K562 (cell line): ENCODE measurements around the gene KRABD2.

ENCODE experiments used
- ATAC-seq: fragments of 200-7000 bp; cut with Tn5 transposase; 3 replicates; pipeline ENCODE4 v1.9.1; 2020; ENCODE audit warnings: moderate library complexity
- BruUV-seq: library from RNA; stranded (reverse); fragments of 400-500 nt; replicated peaks from 2 replicates; lab custom pipeline; 2021; lab: Mats Ljungman, UMichigan
- CTCF ChIA-PET: fragments of 300-600 bp; formaldehyde crosslinking; extraction: SDS; loops from one replicate; lab custom pipeline; 2021; ENCODE audit warnings: low intra/inter-chr PET ratio; lab: Yijun Ruan, JAX
- POLR2A ChIA-PET: fragments of 300-600, 350-650 bp; sonication (Branson Sonifier 250); formaldehyde crosslinking; extraction: SDS; loops from one replicate; lab custom pipeline; 2021; ENCODE audit warnings: antibody characterized with exemption, inconsistent platforms; lab: Yijun Ruan, JAX
- DNase-seq, 4 experiments: peaks; one replicate each; pipeline versions ENCODE4 v3.0.0 to v3.0.0-alpha.2; 2011 to 2018; ENCODE audit warnings: low spot score in 3 of 4, mixed read lengths in 3 of 4; ENCODE audit errors: extremely low read depth in 1 of 4
- FAIRE-seq: peaks from 2 replicates; lab custom pipeline; 2011; peaks lifted over from hg19 to GRCh38; lab: Jason Lieb, UNC
- H2AFZ ChIP-seq: 2 replicates; pipeline ENCODE4 v1.6.0; 2011; ENCODE audit warnings: low read depth, low read length, control low read depth, inconsistent platforms
- H3K27ac ChIP-seq: fragments of 200-600 bp; 3 replicates; pipeline ENCODE4 v1.8.0; 2011; ENCODE audit warnings: low read depth, mild to moderate bottlenecking, control low read depth, inconsistent platforms, low read length, moderate library complexity, mixed read lengths; ENCODE audit errors: extremely low read depth
- H3K27me3 ChIP-seq, 2 experiments: fragments of 300-600 bp in 1 of 2; 2 replicates in 1 of 2; 3 replicates in 1 of 2; pipeline versions ENCODE4 v1.6.0 to v1.8.0; 2011; ENCODE audit warnings: inconsistent platforms in 2 of 2, low read length in 2 of 2, mild to moderate bottlenecking in 1 of 2, mixed read lengths in 1 of 2, moderate library complexity in 1 of 2; ENCODE audit not compliant: control insufficient read depth in 2 of 2, insufficient read depth in 2 of 2
- H3K36me3 ChIP-seq: fragments of 300-600 bp; 3 replicates; pipeline ENCODE4 v1.8.0; 2011; ENCODE audit warnings: mild to moderate bottlenecking, low read length, inconsistent platforms; ENCODE audit not compliant: control insufficient read depth, insufficient read depth
- H3K4me1 ChIP-seq, 2 experiments: fragments of 200-600 bp in 1 of 2; replicated peaks in 1 of 2; 2 replicates in 1 of 2; 3 replicates in 1 of 2; pipeline versions ENCODE4 v1.5.1 to v1.8.0; 2011; ENCODE audit warnings: inconsistent platforms in 2 of 2, low read length in 2 of 2, mild to moderate bottlenecking in 1 of 2, mixed read lengths in 1 of 2, moderate library complexity in 1 of 2; ENCODE audit not compliant: control insufficient read depth in 2 of 2, insufficient read depth in 2 of 2
- H3K4me2 ChIP-seq: 2 replicates; pipeline ENCODE4 v1.6.1; 2011; ENCODE audit warnings: low read length, control low read depth, inconsistent platforms, mixed read lengths; ENCODE audit not compliant: insufficient read depth
- H3K4me3 ChIP-seq: fragments of 200-600 bp; sonication (generic), shearing (Covaris generic); 2 replicates; pipeline ENCODE4 v1.5.1; 2016; ENCODE audit warnings: control low read depth, inconsistent platforms
- H3K79me2 ChIP-seq: fragments of 200-600 bp; 3 replicates; pipeline ENCODE4 v1.8.0; 2011; ENCODE audit warnings: low read length, inconsistent platforms; ENCODE audit not compliant: control insufficient read depth, insufficient read depth
- H3K9ac ChIP-seq, 2 experiments: 2 replicates each; pipeline versions ENCODE4 v1.6.0 to v1.6.1; 2011; ENCODE audit warnings: low read depth in 2 of 2, low read length in 2 of 2, control low read depth in 1 of 2, inconsistent platforms in 1 of 2, mild to moderate bottlenecking in 1 of 2, mixed read lengths in 1 of 2; ENCODE audit not compliant: insufficient read depth in 1 of 2
- H3K9me1 ChIP-seq: one replicate; pipeline ENCODE4 v1.6.0; 2011; ENCODE audit warnings: inconsistent platforms, mild to moderate bottlenecking, low read length, moderate library complexity; ENCODE audit not compliant: control insufficient read depth, insufficient read depth
- H3K9me3 ChIP-seq: replicated peaks from 2 replicates; pipeline ENCODE4 v1.5.1; 2011; ENCODE audit warnings: low read depth, low read length, inconsistent platforms; ENCODE audit not compliant: control insufficient read depth, insufficient read depth
- H4K20me1 ChIP-seq: replicated peaks from 2 replicates; pipeline ENCODE4 v1.6.1; 2011; ENCODE audit warnings: low read length, inconsistent platforms, mixed read lengths; ENCODE audit not compliant: control insufficient read depth, insufficient read depth
- ESRRB ChIP-seq: fragments of 250-450 bp; sonication (Bioruptor Pico); IDR thresholded peaks from 2 replicates; pipeline ENCODE4 v1.5.0; 2020; ENCODE audit warnings: mild to moderate bottlenecking, moderate library complexity, borderline replicate concordance
- GTF2A2 ChIP-seq: IDR thresholded peaks from 2 replicates; pipeline ENCODE4 v1.6.1; 2016; ENCODE audit warnings: mild to moderate bottlenecking, missing genetic modification characterization, missing compliant biosample characterization
- SPI1 ChIP-seq: IDR thresholded peaks from 2 replicates; pipeline ENCODE4 v1.6.1; 2011; ENCODE audit warnings: low read depth, low read length, control low read depth, borderline replicate concordance
- STAT5A ChIP-seq: IDR thresholded peaks from 2 replicates; pipeline ENCODE4 v1.6.1; 2012; ENCODE audit warnings: low read length, inconsistent platforms, borderline replicate concordance
- TCF7L2 ChIP-seq: fragments of 150-350 bp; IDR thresholded peaks from 2 replicates; pipeline ENCODE4 v1.6.1; 2016; ENCODE audit warnings: low read depth, mild to moderate bottlenecking, low read length, moderate library complexity
- WGBS: fragments of 100-300 bp; shearing (Covaris generic); methylation state at CpG from one replicate; pipeline ENCODE4 v1.1.6; 2016; ENCODE audit warnings: low coverage, mixed read lengths; ENCODE audit not compliant: insufficient coverage; ENCODE audit errors: missing lambda C conversion rate; 5-methylcytosine and 5-hydroxymethylcytosine counted together
- in situ Hi-C: fragments of 300-500 bp; cut with MboI; formaldehyde crosslinking; loops from 4 replicates; pipeline ENCODE4 v1.15.0; 2018; ENCODE audit warnings: inconsistent platforms, mixed read lengths
- intact Hi-C: fragments of 100-400 bp; cut with micrococcal nuclease; formaldehyde crosslinking; loops from 2 replicates; pipeline ENCODE4 v1.14.2; 2022

KRABD2 gene

GRCh38 chr17:8338753-8339140 lies 37.8 kb downstream of the KRABD2 start:
- peak overlapping the region; percentile 59; the same call in 1 of the 2 replicates for H2AFZ ChIP-seq
- H3K4me3 ChIP-seq, result no peak overlapping the region
- in situ Hi-C loops (no loop called here), intact Hi-C loops (loop anchor here (5.0 kb wide), 1 partner anchor 44 kb away; the partner anchor contains the start of gene RPL26)
- no peaks in the 10 kb centered on the region for H3K9me3 ChIP-seq
- H3K79me2 ChIP-seq, result no peaks in the 10 kb centered on the region
- no TSS peak for BruUV-seq
- no peak overlapping the region for H3K27ac ChIP-seq
- FAIRE-seq (no peak), ATAC-seq (peak; percentile 22; the same call in 2 of the 3 replicates)
- no peaks in the 10 kb centered on the region for H3K36me3 ChIP-seq
- H3K27me3 ChIP-seq, result no peaks in the 10 kb centered on the region
- CTCF ChIA-PET, result no interaction called here
- H3K9ac ChIP-seq, result no peak overlapping the region
- H3K4me1 ChIP-seq, result peaks cover 2 to 11% of the 10 kb centered on the region in 2 experiments; a peak in 4 of 5 replicates
- no peaks in the 10 kb centered on the region for H4K20me1 ChIP-seq
- no peaks in the 10 kb centered on the region for H3K9me1 ChIP-seq
- TF ChIP-seq GTF2A2 (tag) (no peak), SPI1 (no peak), STAT5A (no peak), ESRRB (CRISPR knock-in tag) (no peak), TCF7L2 (no peak)
- TF ChIP-seq, all 486 proteins: peak for 0
- DNase-seq, result no peak
- 57% methylated on average over 5 of the region's 5 CpGs for WGBS
- POLR2A ChIA-PET, result interaction anchor here (0.5 to 1.6 kb wide), 9 partner anchors 8 to 1175 kb away, joined by 3 to 7 read pairs (median 3); partner anchors contain the start of genes KRABD2 and PER1
- H3K4me2 ChIP-seq, result peak overlapping the region; percentile 39; the same call in 1 of the 2 replicates
